ENCODE results near the gene WBP1L. TPM values are rescaled to one million over a fixed set of nuclear protein-coding genes. Genes with fewer than 3 reads are reported as not detected.
"Not testable (repeated sequence)": the region's sequence is repeated elsewhere in the genome, so short reads cannot be mapped to it uniquely, and the experiment has no call there.

Gene WBP1L
- polyA plus RNA-seq, 4 donors, result 15.2 to 38.8 (median 23.3) TPM

DNA sequence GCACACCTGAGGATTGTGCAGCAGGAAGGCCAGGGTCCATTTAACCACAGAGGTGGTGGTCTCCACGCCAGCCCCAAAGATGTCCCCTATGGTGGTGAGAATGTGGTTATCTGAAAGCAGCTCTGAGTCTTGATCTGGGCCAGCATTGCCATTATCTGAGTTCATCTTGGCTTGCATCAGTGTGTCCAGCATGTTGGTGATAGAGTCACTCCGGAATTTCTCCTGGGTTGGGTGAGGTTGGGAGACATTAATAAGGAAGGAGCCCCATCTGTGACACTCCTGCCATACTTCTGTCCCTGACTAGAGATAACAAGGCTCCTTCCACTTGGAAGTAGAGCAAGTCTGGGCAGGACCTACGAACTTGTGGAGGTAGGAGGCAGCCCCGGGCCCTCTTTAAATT, 89.2 kb downstream of the WBP1L start:
- WGBS, 3 donors, result 88 to 91% (median 90%) methylated on average over 4 of the region's 4 CpGs
- no peak for FAIRE-seq
- no peaks in the 10 kb centered on the region for H3K4me1 ChIP-seq (ENCODE audit: control insufficient read depth in 3 of 3, insufficient read depth in 2 of 3, low read depth in 1 of 3, low read length in 2 of 3)
- no peaks in the 10 kb centered on the region for H3K36me3 ChIP-seq (ENCODE audit: control insufficient read depth in 3 of 3, insufficient read depth in 2 of 3, low read depth in 1 of 3, low read length in 3 of 3)
- no peak for DNase-seq
- H3K27me3 ChIP-seq (ENCODE audit: control insufficient read depth in 3 of 3, insufficient read depth in 3 of 3, low read length in 3 of 3), result no peaks in the 10 kb centered on the region
- H3K9me3 ChIP-seq (ENCODE audit: control insufficient read depth in 2 of 2, insufficient read depth in 1 of 2, low read depth in 1 of 2, low read length in 1 of 2), result peaks cover 0 to 10% of the 10 kb centered on the region in 2 donors
- H3K4me3 ChIP-seq (ENCODE audit: low read depth in 1 of 3, low read length in 3 of 3), result no peak overlapping the region
- no peak overlapping the region for H3K27ac ChIP-seq (ENCODE audit: low read depth in 1 of 3, low read length in 2 of 3)

DNA sequence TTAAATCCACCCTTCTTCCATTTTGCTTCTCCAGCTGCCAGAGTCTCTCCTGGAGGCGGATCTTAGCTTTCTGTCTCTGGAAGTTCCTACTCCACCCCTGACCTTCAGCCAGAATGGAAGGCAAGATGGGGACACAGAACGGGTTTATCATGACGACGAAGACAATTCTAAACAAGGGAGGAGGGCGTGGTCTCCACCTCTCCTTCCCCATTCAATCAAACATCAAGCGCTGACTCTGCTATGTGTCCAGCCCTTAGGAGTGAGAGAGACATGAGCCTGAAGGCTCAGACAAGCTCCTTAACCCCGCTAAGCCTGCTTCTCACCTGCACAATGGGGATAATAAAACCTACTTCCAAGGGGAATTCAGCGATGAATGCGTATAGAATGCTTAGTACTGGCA, 90.4 kb downstream of the WBP1L start:
- no peak overlapping the region for H3K27ac ChIP-seq (ENCODE audit: low read depth in 1 of 3, low read length in 2 of 3)
- H3K9me3 ChIP-seq (ENCODE audit: control insufficient read depth in 2 of 2, insufficient read depth in 1 of 2, low read depth in 1 of 2, low read length in 1 of 2), result peaks cover 0 to 21% of the 10 kb centered on the region in 2 donors
- DNase-seq (peak in 1 of 2 donors; percentile 40), FAIRE-seq (no peak)
- H3K27me3 ChIP-seq (ENCODE audit: control insufficient read depth in 3 of 3, insufficient read depth in 3 of 3, low read length in 3 of 3), result no peaks in the 10 kb centered on the region
- no peaks in the 10 kb centered on the region for H3K4me1 ChIP-seq (ENCODE audit: control insufficient read depth in 3 of 3, insufficient read depth in 2 of 3, low read depth in 1 of 3, low read length in 2 of 3)
- 28 to 54% (median 42%) methylated on average over 9 of the region's 9 CpGs for WGBS, 3 donors
- no peak overlapping the region for H3K4me3 ChIP-seq (ENCODE audit: low read depth in 1 of 3, low read length in 3 of 3)
- no peaks in the 10 kb centered on the region for H3K36me3 ChIP-seq (ENCODE audit: control insufficient read depth in 3 of 3, insufficient read depth in 2 of 3, low read depth in 1 of 3, low read length in 3 of 3)

DNA sequence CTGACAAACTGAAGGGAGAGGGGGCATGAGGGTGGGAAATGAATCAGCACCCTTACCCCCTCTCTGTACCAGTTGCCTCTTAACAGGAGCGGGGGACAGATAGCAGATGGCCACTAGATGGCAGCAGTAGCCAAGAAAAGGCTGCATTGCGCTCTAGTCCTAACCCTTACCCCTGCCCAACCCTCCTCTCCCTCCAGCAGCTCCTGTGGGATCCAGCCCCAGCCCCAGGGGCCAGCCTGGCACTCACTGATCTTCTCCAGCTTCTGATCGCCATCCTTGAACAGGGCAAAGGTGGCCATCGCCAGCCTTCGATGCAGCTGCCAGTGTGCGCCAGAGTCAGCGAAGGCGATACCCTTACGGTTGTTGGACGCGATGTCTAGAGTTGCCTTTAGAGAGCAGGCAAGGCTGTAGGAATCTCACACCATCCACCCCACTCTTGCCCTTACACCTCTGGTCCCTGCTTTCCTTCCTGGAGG, 91.3 kb downstream of the WBP1L start:
- Histone ChIP-seq H3K27ac (ENCODE audit: low read depth in 1 of 3, low read length in 2 of 3) (no peak overlapping the region), H3K4me1 (ENCODE audit: control insufficient read depth in 3 of 3, insufficient read depth in 2 of 3, low read depth in 1 of 3, low read length in 2 of 3) (no peaks in the 10 kb centered on the region), H3K27me3 (ENCODE audit: control insufficient read depth in 3 of 3, insufficient read depth in 3 of 3, low read length in 3 of 3) (no peaks in the 10 kb centered on the region), H3K4me3 (ENCODE audit: low read depth in 1 of 3, low read length in 3 of 3) (no peak overlapping the region), H3K36me3 (ENCODE audit: control insufficient read depth in 3 of 3, insufficient read depth in 2 of 3, low read depth in 1 of 3, low read length in 3 of 3) (no peaks in the 10 kb centered on the region), H3K9me3 (ENCODE audit: control insufficient read depth in 2 of 2, insufficient read depth in 1 of 2, low read depth in 1 of 2, low read length in 1 of 2) (peaks cover 0 to 22% of the 10 kb centered on the region in 2 donors)
- DNase-seq, result peak; percentile 76 to 85
- no peak for FAIRE-seq
- 63 to 68% (median 65%) methylated on average over 11 of the region's 11 CpGs for WGBS, 3 donors

DNA sequence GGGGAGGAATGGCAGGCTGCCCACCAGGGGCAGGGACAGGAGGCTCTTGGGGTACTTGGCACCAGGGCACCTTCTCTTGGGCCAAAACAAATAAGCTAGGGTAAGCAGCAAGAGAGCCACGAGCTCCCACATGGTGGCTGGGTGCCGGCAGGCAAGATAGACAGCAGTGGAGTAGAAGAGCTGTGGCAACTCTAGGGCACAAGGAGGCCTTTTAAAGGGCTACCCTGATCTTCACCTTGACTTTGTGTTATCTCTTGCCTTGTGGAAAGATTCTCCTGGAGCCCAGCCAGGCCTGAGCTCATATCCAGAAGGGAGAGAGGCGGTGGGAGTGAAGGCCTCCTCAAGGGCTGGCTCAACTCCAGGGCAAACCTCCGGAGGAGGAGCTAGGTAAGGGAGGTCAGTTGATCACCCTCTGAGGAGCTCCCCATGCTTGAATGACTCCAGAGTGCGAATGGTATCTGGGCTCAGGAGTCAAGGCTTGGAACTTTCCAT, 93.5 kb downstream of the WBP1L start, which contains the start of gene CYP17A1:
Gene CYP17A1 (minus strand): TSS at position 184 of the 492 bp plus-strand sequence. CDS start 52 bp downstream, at position 132.
- FAIRE-seq, result no peak
- Histone ChIP-seq H3K4me3 (ENCODE audit: low read depth in 1 of 3, low read length in 3 of 3) (no peak within 1 kb of the TSS), H3K9me3 (ENCODE audit: control insufficient read depth in 2 of 2, insufficient read depth in 1 of 2, low read depth in 1 of 2, low read length in 1 of 2) (peaks cover 0 to 25% of the 10 kb centered on the region in 2 donors), H3K36me3 (ENCODE audit: control insufficient read depth in 3 of 3, insufficient read depth in 2 of 3, low read depth in 1 of 3, low read length in 3 of 3) (no peaks in the 10 kb centered on the region), H3K4me1 (ENCODE audit: control insufficient read depth in 3 of 3, insufficient read depth in 2 of 3, low read depth in 1 of 3, low read length in 2 of 3) (no peaks in the 10 kb centered on the region), H3K27me3 (ENCODE audit: control insufficient read depth in 3 of 3, insufficient read depth in 3 of 3, low read length in 3 of 3) (no peaks in the 10 kb centered on the region), H3K27ac (ENCODE audit: low read depth in 1 of 3, low read length in 2 of 3) (no peak within 1 kb of the TSS)
- DNase-seq, result no peak
- WGBS, 3 donors, result 69 to 81% (median 74%) methylated on average over 5 of the region's 5 CpGs

DNA sequence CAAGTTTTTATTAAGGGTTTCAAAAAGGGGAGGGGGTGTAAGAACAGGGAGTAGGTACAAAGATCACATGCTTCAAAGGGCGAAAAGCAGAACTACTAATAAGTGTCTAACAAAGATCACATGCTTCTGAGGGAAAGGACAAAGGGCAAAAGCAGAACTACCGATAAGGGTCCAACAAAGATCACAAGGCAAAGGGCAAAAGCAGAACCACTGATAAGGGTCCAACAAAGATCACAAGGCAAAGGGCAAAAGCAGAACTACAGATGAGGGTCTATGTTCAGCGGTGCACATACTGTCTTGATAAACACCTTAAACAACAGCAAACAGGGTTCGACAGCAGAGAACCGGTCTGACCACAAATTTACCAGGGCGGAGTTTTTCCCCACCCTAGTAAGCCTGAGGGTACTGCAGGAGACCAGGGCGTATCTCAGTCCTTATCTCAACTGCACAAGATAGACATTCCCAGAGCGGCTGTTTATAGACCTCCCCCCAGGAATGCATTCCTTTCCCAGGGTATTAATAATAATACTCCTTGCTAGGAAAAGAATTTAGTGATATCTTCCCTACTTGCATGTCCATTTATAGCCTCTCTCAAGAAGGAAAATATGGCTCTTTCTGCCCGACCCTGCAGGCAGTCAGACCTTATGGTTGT, 94.7 kb downstream of the WBP1L start:
- H3K27me3 ChIP-seq (ENCODE audit: control insufficient read depth in 3 of 3, insufficient read depth in 3 of 3, low read length in 3 of 3); FAIRE-seq; H3K4me3 ChIP-seq (ENCODE audit: low read depth in 1 of 3, low read length in 3 of 3); H3K36me3 ChIP-seq (ENCODE audit: control insufficient read depth in 3 of 3, insufficient read depth in 2 of 3, low read depth in 1 of 3, low read length in 3 of 3); H3K4me1 ChIP-seq (ENCODE audit: control insufficient read depth in 3 of 3, insufficient read depth in 2 of 3, low read depth in 1 of 3, low read length in 2 of 3); H3K27ac ChIP-seq (ENCODE audit: low read depth in 1 of 3, low read length in 2 of 3): not testable (repeated sequence)
- WGBS, 3 donors, result 34 to 74% (median 52%) methylated on average over 9 of the region's 9 CpGs
- H3K9me3 ChIP-seq (ENCODE audit: control insufficient read depth in 2 of 2, insufficient read depth in 1 of 2, low read depth in 1 of 2, low read length in 1 of 2), result peaks cover 0 to 30% of the 10 kb centered on the region in 2 donors
- DNase-seq, result peak in 1 of 2 donors; percentile 25

DNA sequence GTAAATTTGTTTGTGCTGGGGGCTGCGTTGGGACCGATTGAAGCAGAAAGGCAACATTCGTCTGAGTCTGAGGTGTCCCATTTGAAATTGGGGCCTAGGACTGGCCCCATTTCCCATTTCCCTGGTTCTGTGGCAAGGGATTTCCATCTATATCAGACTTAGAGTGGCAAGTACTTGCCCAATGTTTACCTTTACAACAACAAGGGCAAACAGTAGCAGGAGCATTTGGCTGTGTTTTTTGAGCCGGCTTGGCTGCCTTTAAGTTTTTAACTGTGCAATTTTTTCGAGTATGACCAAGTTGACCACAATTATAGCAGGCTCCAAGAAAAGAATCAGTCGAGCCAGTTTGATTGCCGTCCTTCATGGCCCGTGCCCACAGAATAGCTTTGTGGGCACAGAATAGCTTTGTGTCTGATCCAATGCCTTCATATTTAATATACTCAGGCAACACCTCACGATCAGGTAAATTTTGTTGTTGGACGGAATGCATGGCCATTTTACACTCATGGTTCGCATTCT, 98.1 kb downstream of the WBP1L start:
- H3K27ac ChIP-seq (ENCODE audit: low read depth in 1 of 3, low read length in 2 of 3), result no peak overlapping the region
- peaks cover 0 to 47% of the 10 kb centered on the region in 2 donors for H3K9me3 ChIP-seq (ENCODE audit: control insufficient read depth in 2 of 2, insufficient read depth in 1 of 2, low read depth in 1 of 2, low read length in 1 of 2)
- no peak for DNase-seq
- FAIRE-seq, result no peak
- H3K27me3 ChIP-seq (ENCODE audit: control insufficient read depth in 3 of 3, insufficient read depth in 3 of 3, low read length in 3 of 3), result no peaks in the 10 kb centered on the region
- WGBS, 3 donors, result 85 to 87% (median 86%) methylated on average over 11 of the region's 11 CpGs
- no peak overlapping the region for H3K4me3 ChIP-seq (ENCODE audit: low read depth in 1 of 3, low read length in 3 of 3)
- no peaks in the 10 kb centered on the region for H3K4me1 ChIP-seq (ENCODE audit: control insufficient read depth in 3 of 3, insufficient read depth in 2 of 3, low read depth in 1 of 3, low read length in 2 of 3)
- no peaks in the 10 kb centered on the region for H3K36me3 ChIP-seq (ENCODE audit: control insufficient read depth in 3 of 3, insufficient read depth in 2 of 3, low read depth in 1 of 3, low read length in 3 of 3)

DNA sequence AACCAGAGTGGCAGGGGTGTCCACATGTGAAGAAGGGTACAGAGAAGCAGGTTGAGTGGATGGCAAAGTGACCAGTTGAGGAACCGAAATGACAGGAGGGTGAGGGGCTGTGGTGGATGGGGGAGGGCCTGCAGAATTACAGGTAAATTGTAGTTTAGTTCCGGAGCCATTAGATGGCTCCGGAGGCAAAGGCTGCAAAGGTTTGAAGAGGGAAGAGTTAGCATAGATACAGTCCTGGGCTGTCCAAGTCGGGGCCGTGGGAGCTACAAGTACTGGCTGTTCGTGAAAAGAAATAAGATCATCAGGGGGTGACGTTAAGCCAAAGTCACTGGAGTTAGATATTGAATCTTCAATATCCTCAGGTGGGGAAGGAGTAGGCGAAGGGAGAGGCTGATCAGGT, 99.4 kb downstream of the WBP1L start:
- H3K4me3 ChIP-seq (ENCODE audit: low read depth in 1 of 3, low read length in 3 of 3); DNase-seq; FAIRE-seq; H3K4me1 ChIP-seq (ENCODE audit: control insufficient read depth in 3 of 3, insufficient read depth in 2 of 3, low read depth in 1 of 3, low read length in 2 of 3); H3K27me3 ChIP-seq (ENCODE audit: control insufficient read depth in 3 of 3, insufficient read depth in 3 of 3, low read length in 3 of 3); H3K36me3 ChIP-seq (ENCODE audit: control insufficient read depth in 3 of 3, insufficient read depth in 2 of 3, low read depth in 1 of 3, low read length in 3 of 3); H3K27ac ChIP-seq (ENCODE audit: low read depth in 1 of 3, low read length in 2 of 3): not testable (repeated sequence)
- WGBS, 3 donors, result 63 to 73% (median 64%) methylated on average over 8 of the region's 8 CpGs
- peaks cover 0 to 35% of the 10 kb centered on the region in 2 donors for H3K9me3 ChIP-seq (ENCODE audit: control insufficient read depth in 2 of 2, insufficient read depth in 1 of 2, low read depth in 1 of 2, low read length in 1 of 2)

DNA sequence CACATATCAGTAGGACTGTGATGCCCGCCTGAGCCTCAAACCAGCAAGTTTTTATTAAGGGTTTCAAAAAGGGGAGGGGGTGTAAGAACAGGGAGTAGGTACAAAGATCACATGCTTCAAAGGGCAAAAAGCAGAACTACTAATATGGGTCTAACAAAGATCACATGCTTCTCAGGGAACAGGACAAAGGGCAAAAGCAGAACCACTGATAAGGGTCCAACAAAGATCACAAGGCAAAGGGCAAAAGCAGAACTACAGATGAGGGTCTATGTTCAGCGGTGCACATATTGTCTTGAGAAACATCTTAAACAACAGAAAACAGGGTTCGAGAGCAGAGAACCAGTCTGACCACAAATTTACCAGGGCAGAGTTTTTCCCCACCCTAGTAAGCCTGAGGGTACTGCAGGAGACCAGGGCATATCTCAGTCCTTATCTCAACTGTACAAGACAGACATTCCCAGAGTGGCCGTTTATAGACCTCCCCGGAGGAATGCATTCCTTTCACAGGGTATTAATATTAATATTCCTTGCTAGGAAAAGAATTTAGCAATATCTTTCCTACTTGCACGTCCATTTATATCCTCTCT, 100.5 kb downstream of the WBP1L start:
- H3K4me3 ChIP-seq (ENCODE audit: low read depth in 1 of 3, low read length in 3 of 3); H3K27ac ChIP-seq (ENCODE audit: low read depth in 1 of 3, low read length in 2 of 3); H3K36me3 ChIP-seq (ENCODE audit: control insufficient read depth in 3 of 3, insufficient read depth in 2 of 3, low read depth in 1 of 3, low read length in 3 of 3); FAIRE-seq; H3K27me3 ChIP-seq (ENCODE audit: control insufficient read depth in 3 of 3, insufficient read depth in 3 of 3, low read length in 3 of 3); H3K4me1 ChIP-seq (ENCODE audit: control insufficient read depth in 3 of 3, insufficient read depth in 2 of 3, low read depth in 1 of 3, low read length in 2 of 3); DNase-seq: not testable (repeated sequence)
- WGBS, 3 donors, result 72 to 84% (median 82%) methylated on average over 6 of the region's 6 CpGs
- H3K9me3 ChIP-seq (ENCODE audit: control insufficient read depth in 2 of 2, insufficient read depth in 1 of 2, low read depth in 1 of 2, low read length in 1 of 2), result peaks cover 0 to 26% of the 10 kb centered on the region in 2 donors
